Stimulated activated CD4-positive, alpha-beta T cell treated with anti-CD3 and anti-CD28 coated beads, Interleukin-1b, Interleukin-23, amount 100 ng/mL, for 48 hours (primary cell): ENCODE measurements around the gene CTSL.

Experiments used
- DNase-seq: peaks from one replicate; pipeline ENCODE4 v3.0.0-alpha.2; 2020

The CTSL gene

GRCh38 chr9:87765521-87765920, 39.6 kb downstream of the CTSL start:
- no peak for DNase-seq

- DNase-seq: no peak
These were observed 40.8 kb downstream of the CTSL start for GRCh38 chr9:87766697-87767096.

- DNase-seq: no peak
These were observed 44.8 kb downstream of the CTSL start for GRCh38 chr9:87770616-87771315.

GRCh38 chr9:87771316-87772006, 45.5 kb downstream of the CTSL start:
- no peak for DNase-seq

GRCh38 chr9:87776481-87777379, 50.8 kb downstream of the CTSL start:
- DNase-seq: no peak

GRCh38 chr9:87778996-87779395, 53.1 kb downstream of the CTSL start:
- DNase-seq: no peak
